ENCODE data around the gene VSIG2.

VSIG2 gene

DNA sequence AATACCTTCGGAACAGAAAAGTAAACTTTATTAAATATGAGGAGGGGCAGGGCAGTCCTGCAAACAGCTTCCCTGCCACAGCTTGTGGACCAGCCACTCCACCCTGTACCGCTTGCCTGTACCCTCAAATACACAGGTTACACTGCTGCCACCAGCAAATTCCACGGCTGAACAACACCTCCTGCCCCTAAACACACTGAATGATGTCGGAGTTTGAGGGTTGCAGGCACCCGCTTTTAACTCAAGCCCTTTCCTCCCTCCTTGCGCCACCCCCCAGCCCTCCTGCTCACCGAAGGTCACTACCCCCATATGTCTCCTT lies 4.0 kb downstream of the VSIG2 start:
- no peak for TF ChIP-seq ZNF274 (IDR thresholded peaks at IDR 0.05; ENCODE audit: low read depth, low read length)
- no peak overlapping the region for H3K4me3 ChIP-seq (ENCODE audit: low read length)

DNA sequence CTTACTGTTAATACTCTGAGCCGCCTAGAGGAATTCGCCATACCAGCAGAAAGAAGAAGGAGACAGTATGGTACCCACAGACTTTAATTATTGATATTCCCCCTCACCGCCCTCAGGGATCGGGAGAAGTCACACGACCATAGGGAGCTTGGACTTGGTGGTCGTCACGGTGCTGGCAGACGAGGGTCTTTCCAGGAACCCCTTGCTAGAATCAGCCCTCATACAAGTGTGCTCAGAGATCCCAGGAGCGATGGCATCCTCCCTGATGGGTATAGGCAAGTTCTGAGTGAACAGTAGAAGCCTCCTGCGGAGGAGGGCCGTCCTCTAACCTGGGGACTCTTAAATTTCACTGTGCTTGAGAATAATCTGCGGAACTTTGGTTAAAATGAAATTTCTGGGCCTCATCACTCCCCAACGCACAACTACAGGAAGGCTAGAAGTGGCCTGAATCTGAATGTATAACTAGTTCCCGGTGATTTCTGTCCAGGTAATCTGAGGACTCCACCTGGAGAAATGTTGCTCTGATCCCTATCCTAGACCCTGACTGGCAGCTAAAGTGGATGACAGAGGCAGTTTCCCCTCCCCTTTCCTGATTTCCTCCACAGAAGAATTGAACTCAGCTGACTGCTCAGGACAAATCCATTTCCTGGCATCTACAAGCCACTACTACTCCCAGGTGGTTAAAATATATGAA lies 4.5 kb downstream of the VSIG2 start:
- no peak overlapping the region for H3K4me3 ChIP-seq (ENCODE audit: low read length)
- TF ChIP-seq ZNF274 (IDR thresholded peaks at IDR 0.05; ENCODE audit: low read depth, low read length), result no peak

- peak overlapping the region; percentile 66; the same call in 1 of the 2 replicates for H3K4me3 ChIP-seq (ENCODE audit: low read length)
- TF ChIP-seq ZNF274 (IDR thresholded peaks at IDR 0.05; ENCODE audit: low read depth, low read length), result no peak
Measured at GRCh38 chr11:124746621-124747243, 5.3 kb downstream of the VSIG2 start.

DNA sequence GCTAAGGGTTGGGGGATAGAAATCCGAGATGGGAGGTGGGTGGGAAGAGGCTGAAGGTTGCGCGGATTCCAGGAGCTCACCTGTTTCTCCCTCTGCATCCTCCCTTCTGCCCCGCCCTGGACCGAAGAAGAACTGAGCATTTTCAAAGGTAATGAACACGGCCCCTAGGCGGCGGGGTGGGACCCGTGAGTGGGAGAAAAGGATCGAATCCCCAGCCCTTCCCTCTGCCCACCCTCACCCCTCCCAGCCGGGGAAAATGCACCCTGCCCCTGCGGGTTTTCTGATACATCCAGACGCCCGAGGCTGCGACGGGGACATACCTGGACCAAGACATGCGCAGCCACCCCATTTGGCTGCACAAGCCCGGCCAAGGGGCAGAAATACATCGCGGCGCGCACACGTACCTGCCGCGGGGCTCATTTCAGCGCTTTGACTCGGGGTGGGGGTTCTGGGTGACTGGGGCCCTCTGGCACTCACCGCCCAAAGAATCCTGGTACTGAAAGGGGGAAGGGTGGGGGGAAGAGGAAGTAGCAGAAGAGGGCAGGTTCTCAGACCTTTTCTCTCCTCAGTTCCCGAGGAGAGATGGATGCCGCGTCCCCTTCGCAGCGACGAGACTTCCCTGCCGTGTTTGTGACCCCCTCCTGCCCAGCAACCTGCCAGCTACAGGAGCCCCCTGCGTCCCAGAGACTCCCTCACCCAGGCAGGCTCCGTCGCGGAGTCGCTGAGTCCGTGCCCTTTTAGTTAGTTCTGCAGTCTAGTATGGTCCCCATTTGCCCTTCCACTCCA lies 6.0 kb downstream of the VSIG2 start:
- no peak for TF ChIP-seq ZNF274 (IDR thresholded peaks at IDR 0.05; ENCODE audit: low read depth, low read length)
- peak overlapping the region; percentile 66; the same call in 1 of the 2 replicates for H3K4me3 ChIP-seq (ENCODE audit: low read length)

GRCh38 chr11:124745270-124745834 lies 6.7 kb downstream of the VSIG2 start:
- no peak for TF ChIP-seq ZNF274 (IDR thresholded peaks at IDR 0.05; ENCODE audit: low read depth, low read length)
- H3K4me3 ChIP-seq (ENCODE audit: low read length), result no peak overlapping the region; the same call in 1 of the 2 replicates

GRCh38 chr11:124743050-124743449 lies 9.0 kb downstream of the VSIG2 start:
- no peak overlapping the region for H3K4me3 ChIP-seq (ENCODE audit: low read length)
- no peak for TF ChIP-seq ZNF274 (IDR thresholded peaks at IDR 0.05; ENCODE audit: low read depth, low read length)

GRCh38 chr11:124742555-124742954 lies 9.5 kb downstream of the VSIG2 start:
- no peak for TF ChIP-seq ZNF274 (IDR thresholded peaks at IDR 0.05; ENCODE audit: low read depth, low read length)
- H3K4me3 ChIP-seq (ENCODE audit: low read length), result no peak overlapping the region

DNA sequence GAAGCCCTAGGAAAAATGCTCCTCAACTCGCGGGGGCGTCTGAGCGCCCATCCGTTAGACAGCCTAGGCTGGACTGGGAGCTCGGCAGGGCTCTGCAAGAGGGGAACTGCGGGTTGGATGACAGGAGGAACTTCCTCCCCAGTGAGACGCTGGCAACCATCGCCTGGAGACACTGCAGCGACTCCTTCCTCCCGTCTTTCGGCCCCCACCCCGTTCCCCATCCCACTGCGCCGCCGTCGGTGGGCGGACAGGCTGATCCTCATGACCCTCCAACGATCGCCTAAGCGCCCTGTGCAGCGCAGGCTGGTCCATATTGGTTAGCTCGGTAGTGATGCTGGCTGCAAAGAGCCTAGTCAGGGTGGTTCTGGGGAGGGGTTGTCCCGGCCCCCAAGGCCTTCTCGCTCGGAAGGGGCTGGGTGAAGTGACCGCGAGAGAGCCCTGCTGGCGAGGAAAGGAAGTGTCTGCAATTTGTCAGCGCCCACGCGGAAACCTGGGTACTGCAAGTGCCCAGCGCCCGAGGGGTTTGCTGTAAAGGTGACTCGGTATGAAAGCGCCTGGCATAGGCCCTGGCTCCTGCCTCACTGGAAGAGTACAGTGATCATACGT lies 11.7 kb downstream of the VSIG2 start:
- peak overlapping the region; percentile 67; the same call in 1 of the 2 replicates for H3K4me3 ChIP-seq (ENCODE audit: low read length)
- no peak for TF ChIP-seq ZNF274 (IDR thresholded peaks at IDR 0.05; ENCODE audit: low read depth, low read length)

- peak within 1 kb of the TSS; percentile 67; the same call in 1 of the 2 replicates for H3K4me3 ChIP-seq (ENCODE audit: low read length)
- no peak for TF ChIP-seq ZNF274 (IDR thresholded peaks at IDR 0.05; ENCODE audit: low read depth, low read length)
Measured at GRCh38 chr11:124739479-124740276, 12.4 kb downstream of the VSIG2 start, which contains the start of gene NRGN. NRGN (plus strand) TSS chr11:124739942; CDS start chr11:124740085, 143 bp downstream.

GRCh38 chr11:124738713-124739478 lies 13.2 kb downstream of the VSIG2 start:
- no peak for TF ChIP-seq ZNF274 (IDR thresholded peaks at IDR 0.05; ENCODE audit: low read depth, low read length)
- peak overlapping the region; percentile 10; the same call in 1 of the 2 replicates for H3K4me3 ChIP-seq (ENCODE audit: low read length)

DNA sequence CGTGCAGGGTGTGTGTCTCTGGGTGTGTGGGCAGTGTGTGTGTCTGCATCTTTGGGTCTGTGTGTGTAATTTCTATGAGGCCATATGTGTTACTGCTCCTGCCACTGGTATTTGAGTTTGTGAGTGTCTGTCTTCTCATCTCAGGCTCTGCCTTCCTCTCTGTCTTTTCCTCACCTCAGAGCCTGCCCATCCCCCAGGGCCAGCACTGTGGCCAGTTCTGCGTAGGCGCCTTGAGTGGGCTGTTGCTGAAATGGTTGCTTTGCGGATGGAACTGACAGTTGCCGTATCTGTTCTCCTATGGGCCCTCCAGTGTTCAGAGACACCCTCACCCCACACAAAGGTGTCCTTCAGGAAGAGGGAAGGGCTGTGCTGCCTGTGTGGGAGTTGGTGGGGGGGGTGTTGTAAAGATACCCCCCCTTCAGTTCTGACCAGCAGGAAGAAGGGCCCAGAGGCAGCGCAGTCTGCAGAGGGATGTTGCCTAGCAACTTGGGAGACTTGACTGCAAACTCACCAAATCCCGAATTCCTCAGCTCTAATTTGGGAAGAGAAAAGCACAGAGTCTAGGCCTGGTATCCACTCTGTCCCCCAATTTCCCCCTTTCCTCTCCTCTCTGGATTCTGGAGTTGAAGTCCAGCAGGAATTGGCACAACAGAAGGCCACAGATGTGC lies 14.3 kb downstream of the VSIG2 start:
- no peak overlapping the region for H3K4me3 ChIP-seq (ENCODE audit: low read length)
- TF ChIP-seq ZNF274 (IDR thresholded peaks at IDR 0.05; ENCODE audit: low read depth, low read length), result no peak

- no peak for TF ChIP-seq ZNF274 (IDR thresholded peaks at IDR 0.05; ENCODE audit: low read depth, low read length)
- H3K4me3 ChIP-seq (ENCODE audit: low read length), result no peak overlapping the region
Measured at GRCh38 chr11:124736736-124737135, 15.3 kb downstream of the VSIG2 start.

All from GM08714 (cell line).